Measurements from ENCODE around the gene GTF2F1. TPM values are rescaled to one million over a fixed set of nuclear protein-coding genes. Genes with fewer than 3 reads are reported as not detected.

GTF2F1 gene
- total RNA-seq, 2 experiments from 2014 or later, result 50.4 to 59.6 TPM

GRCh38 chr19:6415591-6416190 lies 22.7 kb upstream of the GTF2F1 start:
- CTCF ChIA-PET, result no interaction called here
- DNase-seq (no peak), ATAC-seq (no peak)
- Mint-ChIP-seq H3K4me1 (ENCODE audit: low read depth) (peaks cover 2% of the 10 kb centered on the region), H3K27ac (no peak overlapping the region), H3K36me3 (ENCODE audit: low read depth) (peaks cover 50% of the 10 kb centered on the region), H3K4me3 (no peak overlapping the region), H3K27me3 (no peaks in the 10 kb centered on the region), H3K9me3 (no peaks in the 10 kb centered on the region)
- TF ChIP-seq, protein P1, sequence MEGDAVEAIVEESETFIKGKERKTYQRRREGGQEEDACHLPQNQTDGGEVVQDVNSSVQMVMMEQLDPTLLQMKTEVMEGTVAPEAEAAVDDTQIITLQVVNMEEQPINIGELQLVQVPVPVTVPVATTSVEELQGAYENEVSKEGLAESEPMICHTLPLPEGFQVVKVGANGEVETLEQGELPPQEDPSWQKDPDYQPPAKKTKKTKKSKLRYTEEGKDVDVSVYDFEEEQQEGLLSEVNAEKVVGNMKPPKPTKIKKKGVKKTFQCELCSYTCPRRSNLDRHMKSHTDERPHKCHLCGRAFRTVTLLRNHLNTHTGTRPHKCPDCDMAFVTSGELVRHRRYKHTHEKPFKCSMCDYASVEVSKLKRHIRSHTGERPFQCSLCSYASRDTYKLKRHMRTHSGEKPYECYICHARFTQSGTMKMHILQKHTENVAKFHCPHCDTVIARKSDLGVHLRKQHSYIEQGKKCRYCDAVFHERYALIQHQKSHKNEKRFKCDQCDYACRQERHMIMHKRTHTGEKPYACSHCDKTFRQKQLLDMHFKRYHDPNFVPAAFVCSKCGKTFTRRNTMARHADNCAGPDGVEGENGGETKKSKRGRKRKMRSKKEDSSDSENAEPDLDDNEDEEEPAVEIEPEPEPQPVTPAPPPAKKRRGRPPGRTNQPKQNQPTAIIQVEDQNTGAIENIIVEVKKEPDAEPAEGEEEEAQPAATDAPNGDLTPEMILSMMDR (IDR thresholded peaks at IDR 0.05), result no peak
- POLR2A ChIA-PET, result interaction anchor here (1.7 kb wide), 1 partner anchor 10 kb away, joined by 5 read pairs; the partner anchor contains the start of gene KHSRP
- intact Hi-C loops (cut with micrococcal nuclease), result no loop called here

GRCh38 chr19:6414793-6415590 lies 22.0 kb upstream of the GTF2F1 start:
- Mint-ChIP-seq H3K36me3 (ENCODE audit: low read depth) (peaks cover 43% of the 10 kb centered on the region), H3K4me3 (no peak overlapping the region), H3K27me3 (no peaks in the 10 kb centered on the region), H3K27ac (no peak overlapping the region), H3K4me1 (ENCODE audit: low read depth) (no peaks in the 10 kb centered on the region), H3K9me3 (no peaks in the 10 kb centered on the region)
- DNase-seq (no peak), ATAC-seq (no peak)
- POLR2A ChIA-PET, result no interaction called here
- intact Hi-C loops (cut with micrococcal nuclease), result no loop called here
- CTCF ChIA-PET, result no interaction called here
- TF ChIP-seq, protein P1 (IDR thresholded peaks at IDR 0.05), result no peak

- Mint-ChIP-seq H3K4me3 (no peak overlapping the region), H3K27me3 (no peaks in the 10 kb centered on the region), H3K9me3 (no peaks in the 10 kb centered on the region), H3K4me1 (ENCODE audit: low read depth) (no peaks in the 10 kb centered on the region), H3K27ac (no peak overlapping the region), H3K36me3 (ENCODE audit: low read depth) (peaks cover 36% of the 10 kb centered on the region)
- DNase-seq (no peak), ATAC-seq (no peak)
- intact Hi-C loops (cut with micrococcal nuclease), result no loop called here
- ChIA-PET POLR2A (no interaction called here), CTCF (no interaction called here)
- TF ChIP-seq, protein P1 (IDR thresholded peaks at IDR 0.05), result no peak
Observed at GRCh38 chr19:6413721-6414643, 21.0 kb upstream of the GTF2F1 start.

DNA sequence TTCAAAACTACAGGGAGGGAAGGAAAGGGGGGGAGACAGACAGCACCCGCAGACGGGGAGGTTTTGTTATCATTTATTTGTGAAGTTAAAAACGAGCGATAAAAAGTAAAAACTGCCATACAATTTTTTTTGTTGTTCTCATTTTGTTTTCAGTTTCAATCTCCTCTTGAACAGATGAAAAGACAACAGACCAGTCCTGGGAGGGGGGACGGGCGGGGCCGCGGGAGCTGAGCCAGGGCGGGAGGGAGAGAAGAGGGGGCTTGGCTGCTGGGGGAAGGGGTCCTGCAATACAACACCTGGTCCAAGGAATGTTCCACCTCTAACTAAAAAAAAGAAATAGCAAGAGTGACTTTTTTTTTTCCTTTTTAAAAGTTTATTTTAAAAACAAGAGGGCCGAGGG lies 20.3 kb upstream of the GTF2F1 start:
- ChIA-PET CTCF (no interaction called here), POLR2A (interaction anchor here (0.9 kb wide), 1 partner anchor 11 kb away, joined by 3 read pairs; the partner anchor contains the start of gene KHSRP)
- H3K36me3 Mint-ChIP-seq (ENCODE audit: low read depth), result peaks cover 29% of the 10 kb centered on the region

More for the DNA sequence above, 20.3 kb upstream of the GTF2F1 start:
- ATAC-seq (no peak), DNase-seq (no peak)
- no peak overlapping the region for H3K27ac Mint-ChIP-seq
- intact Hi-C loops (cut with micrococcal nuclease), result no loop called here
- TF ChIP-seq, protein P1 (IDR thresholded peaks at IDR 0.05), result no peak
- no peaks in the 10 kb centered on the region for H3K9me3 Mint-ChIP-seq
- no peak overlapping the region for H3K4me3 Mint-ChIP-seq
- no peaks in the 10 kb centered on the region for H3K27me3 Mint-ChIP-seq
- no peaks in the 10 kb centered on the region for H3K4me1 Mint-ChIP-seq (ENCODE audit: low read depth)
